ENCODE results near the gene ZNF425. TPM values are rescaled to one million over a fixed set of nuclear protein-coding genes. Genes with fewer than 3 reads are reported as not detected.

The ZNF425 gene
- total and polyA plus RNA-seq, 9 donors: 1.4 to 9.0 (median 3.8) TPM

DNA sequence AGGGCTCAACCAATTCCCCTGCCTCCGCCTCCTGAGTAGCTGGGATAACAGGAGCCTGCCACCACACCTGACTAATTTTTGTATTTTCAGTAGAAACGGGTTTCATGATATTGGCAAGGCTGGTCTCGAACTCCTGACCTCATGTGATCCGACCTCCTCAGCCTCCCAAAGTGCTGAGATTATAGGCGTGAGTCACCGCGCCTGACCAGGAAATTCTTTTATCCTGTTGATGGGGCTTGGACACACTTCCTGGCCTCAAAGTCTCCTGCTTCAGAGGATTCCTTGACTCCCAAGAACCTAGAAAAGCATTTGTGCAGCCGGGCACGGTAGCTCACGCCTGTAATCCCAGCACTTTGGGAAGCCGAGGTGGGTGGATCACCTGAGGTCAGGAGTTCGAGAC, 16.2 kb downstream of the ZNF425 start:
- 93 to 97% (median 95%) methylated on average over 12 of the region's 12 CpGs for WGBS, 3 donors
- TF ChIP-seq EP300 (IDR thresholded peaks at IDR 0.05): no peak
- no peak for TF ChIP-seq CTCF (IDR thresholded peaks at IDR 0.05)
- no peak for TF ChIP-seq POLR2A (IDR thresholded peaks at IDR 0.05)
- DNase-seq: no peak
- intact Hi-C loops (cut with DNase I): no loop called here
- no peaks in the 10 kb centered on the region for H3K9me3 ChIP-seq
- no peak overlapping the region for H3K27ac ChIP-seq
- H3K36me3 ChIP-seq: no peaks in the 10 kb centered on the region
- no peaks in the 10 kb centered on the region for H3K4me1 ChIP-seq (ENCODE audit: insufficient read depth)
- H3K4me3 ChIP-seq: no peak overlapping the region
- no peaks in the 10 kb centered on the region for H3K27me3 ChIP-seq

DNA sequence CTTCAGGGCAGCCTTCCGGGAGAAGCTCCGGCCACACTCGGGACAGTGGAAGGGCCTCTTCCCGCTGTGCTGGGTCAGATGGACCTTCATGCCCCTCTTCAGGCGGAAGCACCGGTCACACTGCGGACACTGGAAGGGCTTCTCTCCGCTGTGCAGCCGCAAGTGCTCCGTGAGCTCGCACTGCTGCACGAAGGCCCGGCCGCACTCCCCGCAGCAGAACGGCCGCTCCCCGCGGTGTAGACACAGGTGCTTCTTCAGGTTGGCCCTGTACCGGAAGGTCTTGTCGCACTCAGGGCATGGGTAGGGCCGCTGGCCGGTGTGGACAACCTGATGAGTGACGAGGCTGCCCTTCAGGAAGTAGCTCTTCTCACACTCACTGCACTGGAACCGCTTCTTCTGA, 21.4 kb downstream of the ZNF425 start:
- WGBS, 3 donors: 96 to 97% (median 96%) methylated on average over 25 of the region's 25 CpGs
- no peak overlapping the region for H3K4me3 ChIP-seq

DNA sequence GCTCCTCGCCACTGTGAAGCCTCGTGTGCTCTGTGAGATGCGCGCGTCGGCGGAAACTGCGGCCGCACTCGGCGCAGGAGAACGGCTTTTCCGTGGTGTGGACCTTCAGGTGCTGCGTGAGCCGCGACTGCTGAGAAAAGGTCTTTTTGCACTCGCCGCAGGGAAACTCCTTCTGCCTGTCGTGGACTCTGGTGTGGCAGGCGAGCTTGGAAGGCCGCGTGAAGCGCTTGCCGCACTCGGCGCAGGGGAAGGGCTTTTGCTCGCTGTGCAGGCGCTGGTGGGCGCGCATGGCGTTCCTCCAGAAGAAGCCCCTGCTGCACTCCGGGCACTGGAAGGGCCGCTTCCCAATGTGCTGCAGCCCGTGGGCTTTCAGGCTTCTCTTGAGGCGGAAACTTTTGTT, 21.9 kb downstream of the ZNF425 start:
- Histone ChIP-seq H3K9me3 (no peaks in the 10 kb centered on the region), H3K4me1 (ENCODE audit: insufficient read depth) (no peaks in the 10 kb centered on the region), H3K36me3 (no peaks in the 10 kb centered on the region), H3K27me3 (no peaks in the 10 kb centered on the region), H3K4me3 (no peak overlapping the region), H3K27ac (no peak overlapping the region)
- 97 to 98% (median 97%) methylated on average over 35 of the region's 35 CpGs for WGBS, 3 donors
- intact Hi-C loops (cut with DNase I): no loop called here
- no peak for TF ChIP-seq EP300 (IDR thresholded peaks at IDR 0.05)
- TF ChIP-seq POLR2A (IDR thresholded peaks at IDR 0.05): no peak
- no peak for TF ChIP-seq CTCF (IDR thresholded peaks at IDR 0.05)
- no peak for DNase-seq

More for the DNA sequence above, 21.4 kb downstream of the ZNF425 start:
- Histone ChIP-seq H3K27ac (no peak overlapping the region), H3K27me3 (no peaks in the 10 kb centered on the region), H3K9me3 (no peaks in the 10 kb centered on the region), H3K4me1 (ENCODE audit: insufficient read depth) (no peaks in the 10 kb centered on the region), H3K36me3 (no peaks in the 10 kb centered on the region)
- intact Hi-C loops (cut with DNase I): no loop called here
- TF ChIP-seq EP300 (IDR thresholded peaks at IDR 0.05) (no peak), CTCF (IDR thresholded peaks at IDR 0.05) (no peak), POLR2A (IDR thresholded peaks at IDR 0.05) (no peak)
- no peak for DNase-seq

DNA sequence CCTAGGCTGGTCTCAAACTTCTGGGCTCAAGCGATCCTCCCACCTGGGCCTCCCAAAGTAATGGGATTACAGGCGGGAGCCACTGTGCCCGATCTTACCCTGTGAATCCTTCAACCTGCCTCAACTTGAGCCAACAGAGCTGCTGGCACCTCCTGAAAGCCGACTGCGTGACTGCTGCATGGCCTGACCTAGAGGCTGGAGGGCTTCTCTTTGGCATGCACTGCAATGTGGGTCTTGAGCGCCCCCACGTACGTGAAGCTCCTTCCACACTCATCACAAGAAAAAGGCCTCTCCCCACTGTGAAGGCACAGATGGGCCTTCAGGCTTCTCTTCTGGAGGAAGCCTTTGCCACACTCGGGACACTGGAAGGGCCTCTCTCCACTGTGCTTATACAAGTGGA, 22.7 kb downstream of the ZNF425 start:
- intact Hi-C loops (cut with DNase I): no loop called here
- DNase-seq: no peak
- Histone ChIP-seq H3K27ac (no peak overlapping the region), H3K9me3 (no peaks in the 10 kb centered on the region), H3K36me3 (no peaks in the 10 kb centered on the region), H3K4me3 (no peak overlapping the region), H3K27me3 (no peaks in the 10 kb centered on the region), H3K4me1 (ENCODE audit: insufficient read depth) (no peaks in the 10 kb centered on the region)
- 92 to 94% (median 92%) methylated on average over 9 of the region's 9 CpGs for WGBS, 3 donors
- TF ChIP-seq EP300 (IDR thresholded peaks at IDR 0.05) (no peak), CTCF (IDR thresholded peaks at IDR 0.05) (no peak), POLR2A (IDR thresholded peaks at IDR 0.05) (no peak)

DNA sequence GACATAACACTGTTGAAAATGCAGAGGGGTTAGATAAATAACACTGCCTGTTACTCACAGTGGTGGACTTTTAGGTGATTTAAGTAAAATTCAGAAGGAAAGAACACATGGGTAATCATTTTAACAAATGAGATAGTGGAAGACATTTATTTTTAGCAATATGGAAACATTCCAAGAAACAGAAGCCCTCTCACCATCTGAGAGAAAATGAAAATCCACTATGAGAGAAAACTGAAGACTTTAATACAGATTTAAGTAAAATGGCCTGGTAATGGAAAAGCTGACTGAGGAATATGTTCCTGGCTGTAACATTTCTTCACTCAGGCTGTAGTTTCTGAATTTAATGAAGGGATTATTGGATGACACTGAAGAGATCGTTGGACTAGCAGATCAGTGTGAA, 23.5 kb downstream of the ZNF425 start:
- intact Hi-C loops (cut with DNase I): no loop called here

More for the DNA sequence above, 23.5 kb downstream of the ZNF425 start:
- TF ChIP-seq EP300 (IDR thresholded peaks at IDR 0.05) (no peak), CTCF (IDR thresholded peaks at IDR 0.05) (no peak), POLR2A (IDR thresholded peaks at IDR 0.05) (no peak)
- Histone ChIP-seq H3K36me3 (no peaks in the 10 kb centered on the region), H3K27ac (no peak overlapping the region), H3K4me3 (no peak overlapping the region), H3K27me3 (no peaks in the 10 kb centered on the region), H3K9me3 (no peaks in the 10 kb centered on the region), H3K4me1 (ENCODE audit: insufficient read depth) (no peaks in the 10 kb centered on the region)
- WGBS, 3 donors: 49 to 69% (median 56%) methylated on average over 1 of the region's 1 CpG
- no peak for DNase-seq
